HG03108 (cell line): ENCODE data around the gene ALKBH3.

ENCODE experiments used
- ATAC-seq: cut with Tn5 transposase; IDR thresholded peaks from one replicate; pipeline ENCODE4 v1.9.1; 2021; ENCODE audit warnings: moderate library complexity; ENCODE audit not compliant: unreplicated experiment

ALKBH3 gene

DNA sequence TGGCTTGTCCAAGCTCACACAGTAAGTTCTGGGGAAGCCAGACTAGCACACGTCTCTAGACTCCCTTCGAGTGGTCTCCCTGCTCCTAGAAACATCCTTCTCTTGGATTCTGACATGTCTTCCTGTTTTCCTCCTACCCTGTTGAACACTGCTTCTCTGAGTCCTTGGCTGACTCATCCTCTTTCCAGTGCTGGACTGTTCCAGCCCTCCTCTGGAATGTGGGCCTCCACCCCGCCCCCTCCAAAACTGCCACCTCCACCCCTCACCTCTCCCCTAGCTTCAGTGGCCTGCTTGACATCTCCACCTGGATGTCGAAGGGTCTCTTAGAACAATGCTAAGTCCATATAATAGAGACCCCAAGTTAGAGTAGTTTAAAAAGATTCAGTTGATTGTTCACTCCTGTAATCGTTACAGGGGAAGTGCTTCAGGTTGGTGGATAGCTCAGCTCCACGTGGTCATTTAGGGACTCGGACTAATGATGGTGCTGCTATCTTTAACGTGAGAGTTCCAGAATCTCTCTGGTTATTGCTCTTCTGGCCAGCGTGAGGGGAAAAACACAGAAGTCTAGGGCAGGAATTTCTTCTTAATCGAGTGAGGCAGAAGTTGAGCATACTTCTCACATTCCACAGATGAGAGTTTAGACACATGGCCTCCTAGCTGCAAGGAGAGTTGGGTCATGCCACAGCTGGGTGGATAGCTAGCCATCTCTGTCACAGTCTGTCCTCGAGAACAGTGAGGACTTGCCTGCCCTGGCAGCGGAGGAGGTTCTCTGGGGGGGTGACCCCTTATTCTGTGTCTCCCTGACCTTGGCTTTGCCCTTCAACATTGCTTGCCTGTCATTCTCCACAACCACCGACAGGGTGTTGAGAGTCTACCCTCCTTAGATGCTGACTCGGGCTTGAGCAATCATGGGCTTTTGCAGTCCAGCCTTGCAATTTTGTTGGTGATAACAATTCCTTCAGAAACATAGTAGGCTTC, 57.1 kb downstream of the ALKBH3 start:
- no peak for ATAC-seq

DNA sequence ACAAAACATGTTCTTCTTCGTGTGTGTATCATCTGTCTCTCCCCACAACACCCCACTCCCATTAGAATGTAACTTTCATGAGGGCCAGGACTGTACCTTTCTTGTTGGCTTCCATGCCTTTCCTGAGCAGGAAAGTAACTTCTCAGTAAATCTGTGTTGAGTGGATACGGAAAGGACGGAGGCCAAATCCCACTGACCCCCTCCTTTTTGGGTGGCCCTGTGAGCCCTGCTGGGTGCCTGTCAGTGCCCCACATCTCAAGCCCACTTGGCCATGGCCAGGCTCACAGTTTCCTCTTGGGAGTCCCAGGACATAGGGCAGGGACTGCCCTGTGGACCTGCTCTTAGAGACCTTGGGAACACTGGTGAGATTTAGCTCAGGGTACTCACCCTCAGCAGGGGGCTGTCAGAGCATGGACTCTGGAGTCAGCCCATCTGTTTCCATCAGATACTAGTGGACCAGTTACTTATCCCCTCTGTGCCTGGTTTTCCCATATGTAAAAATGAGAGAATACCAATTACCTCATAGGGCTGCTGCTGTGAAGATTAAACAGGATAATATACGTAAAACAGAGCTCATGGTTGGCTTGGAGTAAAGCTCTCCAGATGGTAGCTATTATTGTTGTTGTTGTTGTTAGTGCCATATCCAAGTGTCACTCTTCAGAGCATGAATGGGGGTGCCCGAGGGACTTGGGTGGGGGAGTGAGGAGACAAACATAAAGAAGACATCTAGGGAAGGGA, 60.8 kb downstream of the ALKBH3 start:
- no peak for ATAC-seq

DNA sequence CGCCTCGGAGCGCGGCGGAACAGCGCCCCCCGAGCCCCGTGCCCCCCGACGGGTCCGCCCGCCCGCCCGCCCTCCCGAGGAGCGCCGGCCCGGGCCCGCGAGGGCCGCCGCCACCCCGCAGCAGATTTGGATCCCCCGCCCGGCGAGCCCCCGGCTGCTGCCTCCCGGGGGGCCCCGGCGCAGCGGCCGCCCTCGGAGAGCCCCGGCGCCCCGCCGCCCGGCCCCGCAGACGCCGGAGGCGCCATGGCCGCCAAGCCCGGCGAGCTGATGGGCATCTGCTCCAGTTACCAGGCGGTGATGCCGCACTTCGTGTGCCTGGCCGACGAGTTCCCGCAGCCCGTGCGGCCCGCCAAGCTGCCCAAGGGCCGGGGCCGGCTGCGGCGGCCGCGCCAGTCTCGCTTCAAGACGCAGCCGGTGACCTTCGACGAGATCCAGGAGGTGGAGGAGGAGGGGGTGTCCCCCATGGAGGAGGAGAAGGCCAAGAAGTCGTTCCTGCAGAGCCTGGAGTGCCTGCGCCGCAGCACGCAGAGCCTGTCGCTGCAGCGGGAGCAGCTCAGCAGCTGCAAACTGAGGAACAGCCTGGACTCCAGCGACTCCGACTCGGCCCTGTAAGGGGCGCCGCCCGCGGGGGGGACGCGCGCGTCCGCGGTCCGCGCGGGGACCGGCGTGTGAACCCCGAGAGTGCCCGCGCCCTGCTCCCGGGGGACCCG, 62.2 kb downstream of the ALKBH3 start:
- no peak for ATAC-seq

DNA sequence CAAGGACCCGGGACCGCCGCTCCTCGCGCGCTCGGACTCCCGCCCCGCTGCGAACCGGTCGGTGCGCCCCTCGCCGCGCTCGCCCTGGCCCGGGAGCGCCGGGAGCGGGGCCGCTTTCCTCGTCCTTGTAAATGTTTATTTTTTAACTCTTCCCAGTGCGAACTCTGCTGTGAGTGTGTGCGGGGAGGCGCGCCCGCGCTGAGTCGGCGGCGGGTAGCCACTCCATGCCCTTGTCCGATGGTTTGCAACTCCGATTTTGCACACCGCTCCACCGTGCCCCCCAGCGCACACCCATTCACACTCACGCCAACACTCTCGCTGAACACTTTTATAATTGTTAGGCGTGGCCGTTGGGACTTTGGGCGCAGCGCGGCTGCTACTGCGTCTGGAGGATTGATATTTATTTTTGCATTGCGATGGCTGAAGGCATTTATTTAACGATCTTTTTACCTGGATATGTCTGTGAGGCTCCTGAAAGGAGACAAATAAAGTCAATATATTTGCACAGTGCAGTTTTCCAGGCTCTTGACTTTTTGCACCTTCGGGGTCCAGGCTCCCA, 62.8 kb downstream of the ALKBH3 start:
- ATAC-seq, result no peak

DNA sequence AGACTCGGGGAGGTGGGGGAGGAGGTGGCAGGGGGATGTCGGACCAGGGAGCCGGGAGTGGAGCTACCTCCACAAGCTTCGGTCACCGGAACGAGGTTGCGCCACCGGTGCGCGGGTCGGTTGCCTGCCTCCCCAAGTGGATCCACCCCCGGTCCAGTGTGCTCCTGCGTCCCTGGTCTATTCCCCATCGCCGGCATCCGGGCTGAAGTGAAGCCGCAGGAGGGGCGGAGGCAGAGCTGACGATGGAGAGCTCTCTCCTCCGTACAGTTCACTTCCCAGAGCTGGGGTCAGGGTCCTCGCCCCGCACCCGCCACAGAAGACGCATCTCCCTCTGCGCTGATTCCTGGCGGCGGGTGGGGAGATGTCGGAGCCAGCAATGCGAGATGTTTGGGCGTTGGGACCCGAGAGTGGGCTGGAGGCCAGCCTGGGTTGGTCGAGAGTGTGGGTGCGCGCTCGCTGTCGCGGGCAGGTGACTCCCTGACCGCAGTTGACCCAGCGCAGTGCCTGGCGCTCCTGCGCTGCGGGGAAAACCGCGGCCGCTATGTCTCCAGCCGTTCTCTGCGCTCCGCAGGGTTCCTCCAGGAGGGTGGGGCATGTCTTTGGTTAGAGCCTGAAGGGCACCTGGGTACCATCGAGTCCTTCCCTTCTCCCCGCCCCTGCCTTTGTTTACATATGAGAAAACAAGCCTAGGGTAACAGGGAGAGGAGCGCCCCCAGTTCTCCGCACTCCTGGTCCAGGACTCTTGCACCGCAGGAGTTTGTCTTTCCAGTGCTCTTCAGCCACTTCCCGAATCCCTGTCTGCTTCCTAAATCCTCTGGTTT, 63.5 kb downstream of the ALKBH3 start:
- ATAC-seq, result no peak

DNA sequence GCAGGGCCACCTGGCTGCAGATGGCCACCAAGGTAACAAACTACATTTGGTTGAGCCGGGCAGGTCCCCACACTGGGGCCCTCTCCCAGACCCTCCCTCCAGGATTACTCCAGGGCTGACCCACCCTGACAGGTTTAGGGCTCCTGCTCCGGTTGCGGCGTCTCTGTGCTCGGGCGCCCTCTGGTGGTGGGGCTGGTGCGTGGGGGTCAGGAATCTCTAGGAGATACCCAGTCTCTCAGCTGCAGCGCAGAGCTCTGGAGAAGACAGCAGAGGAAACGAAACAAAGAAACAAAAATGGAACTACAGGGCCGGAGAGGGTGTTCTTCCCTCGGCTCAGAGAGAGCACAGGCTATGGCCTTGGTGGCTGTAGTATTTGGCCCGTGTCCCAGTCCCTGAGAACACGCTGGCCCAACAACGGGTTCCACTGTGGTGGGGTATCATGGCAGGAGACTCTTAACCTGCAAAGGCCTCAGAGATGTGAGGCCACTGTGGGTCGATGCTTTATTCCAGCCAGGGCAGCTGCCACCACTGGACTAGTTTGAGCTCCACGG, 64.2 kb downstream of the ALKBH3 start:
- no peak for ATAC-seq

DNA sequence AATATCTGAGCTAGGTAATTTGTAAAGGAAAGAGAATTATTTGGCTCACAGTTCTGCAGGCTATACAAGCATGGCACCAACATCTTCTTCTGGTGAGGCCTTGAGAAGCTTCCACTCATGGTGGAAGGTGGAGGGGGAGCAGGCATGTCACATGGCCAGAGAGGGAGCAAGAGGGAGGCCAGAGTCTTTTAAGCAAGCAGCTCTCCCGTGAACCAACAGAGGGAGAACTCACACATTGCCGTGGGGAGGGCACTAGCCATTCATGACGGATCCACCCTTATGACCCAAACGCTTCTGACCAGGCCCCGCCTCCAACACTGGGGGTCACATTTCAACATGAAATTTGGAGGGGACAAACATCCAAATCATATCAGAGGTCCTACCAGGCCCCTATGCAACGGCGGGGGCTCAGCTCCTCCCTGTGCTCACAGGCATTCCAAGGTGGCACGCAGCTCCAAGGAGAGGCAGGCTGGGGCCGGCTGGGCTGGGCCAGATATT, 66.4 kb downstream of the ALKBH3 start:
- no peak for ATAC-seq

DNA sequence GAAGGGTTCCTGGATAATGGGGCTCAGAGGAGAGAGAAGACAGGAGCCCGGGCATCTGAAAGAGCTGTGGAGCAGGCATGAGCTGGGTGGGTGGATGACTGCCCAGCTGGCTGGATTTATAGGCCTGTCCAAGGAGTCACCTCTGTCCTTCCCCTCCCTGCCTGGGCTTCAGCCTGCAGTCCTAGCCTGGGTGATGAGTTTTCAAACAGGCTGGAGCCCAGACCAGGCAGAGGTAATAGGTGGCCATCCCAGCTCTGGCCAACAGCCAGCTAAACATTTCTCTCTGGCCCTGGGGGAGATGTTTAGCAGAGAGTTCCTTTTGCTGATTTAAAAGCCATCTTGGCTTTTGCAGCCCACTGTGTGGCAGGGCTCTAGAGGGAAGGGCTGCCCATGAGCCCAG, 67.2 kb downstream of the ALKBH3 start:
- ATAC-seq, result no peak

DNA sequence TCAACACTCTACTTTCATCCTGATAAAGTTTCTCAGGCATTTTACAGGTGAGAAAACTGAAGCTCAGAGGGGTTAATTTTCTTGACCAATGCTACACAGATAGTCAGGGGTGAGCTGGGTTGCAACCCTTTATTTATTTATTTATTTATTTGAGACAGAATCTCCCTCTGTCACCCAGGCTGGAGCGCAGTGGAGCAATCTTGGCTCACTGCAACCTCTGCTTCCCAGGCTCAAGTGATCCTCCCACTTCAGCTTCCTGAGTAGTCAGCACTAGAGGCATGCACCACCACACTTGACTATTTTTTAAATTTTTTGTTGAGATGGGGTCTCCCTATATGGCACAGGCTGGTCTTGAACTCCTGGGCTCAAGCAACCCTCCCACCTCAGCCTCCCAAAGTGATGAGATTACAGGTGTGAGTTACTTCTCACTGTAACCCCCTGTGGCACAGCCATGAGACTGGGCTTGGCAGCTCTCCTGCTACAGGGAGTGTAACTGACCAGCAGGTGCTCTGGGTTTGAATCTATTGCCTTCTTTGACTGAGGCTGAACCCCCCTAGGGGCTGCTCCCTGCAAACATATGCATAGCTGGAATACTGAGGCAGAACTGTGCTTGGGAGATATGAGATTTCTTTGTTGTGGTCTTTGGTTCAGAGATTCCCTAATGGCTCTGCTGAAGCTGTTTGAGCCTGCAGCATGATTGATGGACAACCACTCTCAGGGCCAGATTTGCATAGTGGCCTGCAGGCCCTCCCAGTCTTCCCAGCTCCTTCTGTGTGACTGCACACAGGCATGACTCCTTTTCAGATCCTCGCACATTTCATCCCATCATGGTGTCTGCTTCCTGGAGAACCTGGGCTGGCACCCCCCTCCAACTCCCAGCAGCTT, 68.0 kb downstream of the ALKBH3 start:
- no peak for ATAC-seq

DNA sequence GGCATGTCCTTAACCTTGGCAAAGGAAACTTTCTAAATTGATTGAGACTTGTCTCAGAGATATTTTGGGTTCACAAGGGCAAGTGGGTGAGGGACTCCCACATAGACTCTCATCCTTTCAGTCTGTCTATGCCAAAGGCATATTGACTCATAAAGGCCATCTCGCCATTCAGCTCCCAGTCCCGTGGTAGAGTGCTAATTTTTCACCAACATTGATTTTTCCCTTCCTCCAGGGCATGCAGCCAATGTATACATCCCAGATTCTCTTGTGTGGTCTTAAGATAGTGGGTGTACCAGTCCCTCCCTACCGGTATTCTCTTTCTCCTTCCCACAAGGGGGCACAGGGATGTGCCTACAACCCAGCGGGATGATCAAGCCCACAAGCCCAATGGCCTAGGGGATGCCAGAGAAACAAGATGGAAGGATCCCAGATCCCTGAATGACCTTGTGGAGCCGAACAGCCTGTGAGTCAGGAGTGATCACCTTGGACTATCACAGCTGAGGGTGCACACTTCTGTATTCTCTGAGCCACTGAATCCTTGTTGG, 69.8 kb downstream of the ALKBH3 start:
- no peak for ATAC-seq

DNA sequence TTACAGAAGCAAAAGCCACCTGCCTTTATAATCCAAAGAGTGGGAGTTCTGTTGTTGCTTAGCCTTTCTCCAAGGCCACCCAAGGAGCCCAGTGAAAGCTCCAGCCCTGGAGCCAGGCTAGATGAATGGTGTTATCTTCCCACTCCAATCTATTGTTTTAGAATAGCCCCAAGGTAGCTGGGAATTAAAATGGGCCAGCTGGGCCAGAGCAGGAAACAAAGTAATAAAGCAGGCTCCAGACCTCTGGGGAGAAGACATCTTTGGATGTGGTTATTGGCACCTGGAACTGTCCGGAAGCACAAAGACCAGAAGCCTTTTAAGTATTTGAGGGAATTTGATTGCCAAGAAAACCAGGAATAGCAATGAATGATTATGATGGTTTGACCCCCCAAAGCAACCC, 70.6 kb downstream of the ALKBH3 start:
- ATAC-seq, result no peak

DNA sequence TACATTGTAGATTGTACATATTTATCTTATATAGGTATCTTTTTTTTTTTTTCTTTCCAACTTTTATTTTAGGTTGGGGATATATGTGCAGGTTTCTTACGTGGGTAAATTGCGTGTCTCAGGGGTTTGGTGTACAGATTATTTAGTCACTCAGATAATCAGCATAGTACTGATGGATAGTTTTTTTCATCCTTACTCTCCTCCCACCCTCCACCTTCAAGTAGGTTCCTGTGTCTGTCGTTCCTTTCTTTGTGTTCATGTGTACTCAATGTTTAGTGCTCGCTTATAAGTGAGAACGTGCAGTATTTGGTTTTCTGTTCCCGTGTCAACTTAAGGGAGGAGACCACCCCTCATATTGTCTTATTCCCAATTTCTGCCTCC, 71.4 kb downstream of the ALKBH3 start:
- ATAC-seq, result no peak

DNA sequence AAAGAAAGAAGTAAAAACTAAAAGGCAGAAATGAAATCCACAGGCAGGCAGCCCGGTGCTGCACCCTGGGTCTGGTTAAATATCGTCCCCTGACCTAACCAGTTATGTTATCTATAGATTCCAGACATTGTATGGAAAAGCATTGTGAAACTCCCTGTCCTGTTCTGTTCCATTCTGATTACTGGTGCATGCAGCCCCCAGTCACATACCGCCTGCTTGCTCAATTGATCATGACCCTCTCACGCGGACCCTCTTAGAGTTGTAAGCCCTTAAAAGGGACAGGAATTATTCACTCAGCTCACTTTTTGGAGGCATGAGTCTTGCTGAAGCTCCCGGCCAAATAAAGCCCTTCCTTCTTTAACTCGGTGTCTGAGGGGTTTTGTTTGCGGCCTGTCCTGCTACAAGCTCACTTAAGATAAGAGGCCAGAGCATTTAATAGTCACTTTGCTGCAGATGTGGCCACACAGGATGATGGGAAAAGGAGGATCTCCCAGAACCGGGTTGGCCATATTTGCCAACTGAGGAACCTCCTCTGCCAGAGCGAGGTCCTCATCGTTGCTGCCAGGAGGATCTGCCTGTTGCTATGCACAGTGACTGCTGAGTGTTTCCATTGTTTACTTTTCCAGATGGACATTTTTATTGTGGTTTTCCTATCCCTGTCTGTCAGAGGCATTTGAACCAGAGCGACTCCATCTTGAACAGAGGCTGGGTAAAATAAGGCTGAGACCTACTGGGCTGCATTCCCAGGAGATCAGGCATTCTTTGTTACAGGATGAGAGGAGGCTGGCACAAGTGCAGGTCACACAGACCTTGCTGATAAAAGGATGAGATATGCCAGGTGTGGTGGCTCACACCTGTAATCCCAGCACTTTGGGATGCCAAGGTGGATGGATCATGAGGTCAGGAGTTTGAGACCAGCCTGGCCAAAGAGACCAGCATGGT, 72.0 kb downstream of the ALKBH3 start:
- ATAC-seq, result no peak

DNA sequence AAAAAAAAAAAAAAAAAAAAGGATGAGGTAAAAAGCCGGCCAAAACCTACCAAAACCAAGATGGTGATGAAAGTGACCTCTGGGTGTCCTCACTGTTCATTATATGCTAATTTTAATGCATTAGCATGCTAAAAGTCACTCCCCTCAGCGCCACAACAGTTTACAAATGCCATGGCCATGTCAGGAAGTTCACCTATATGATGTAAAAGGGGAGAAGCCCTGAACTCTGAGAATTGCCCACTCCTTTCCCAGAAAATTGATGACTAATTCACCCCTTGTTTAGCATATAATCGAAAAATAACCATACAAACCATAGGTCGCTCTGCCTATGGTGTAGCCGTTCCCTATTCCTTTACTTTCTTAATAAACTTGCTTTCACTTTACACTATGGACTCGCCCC, 72.9 kb downstream of the ALKBH3 start:
- ATAC-seq, result no peak

DNA sequence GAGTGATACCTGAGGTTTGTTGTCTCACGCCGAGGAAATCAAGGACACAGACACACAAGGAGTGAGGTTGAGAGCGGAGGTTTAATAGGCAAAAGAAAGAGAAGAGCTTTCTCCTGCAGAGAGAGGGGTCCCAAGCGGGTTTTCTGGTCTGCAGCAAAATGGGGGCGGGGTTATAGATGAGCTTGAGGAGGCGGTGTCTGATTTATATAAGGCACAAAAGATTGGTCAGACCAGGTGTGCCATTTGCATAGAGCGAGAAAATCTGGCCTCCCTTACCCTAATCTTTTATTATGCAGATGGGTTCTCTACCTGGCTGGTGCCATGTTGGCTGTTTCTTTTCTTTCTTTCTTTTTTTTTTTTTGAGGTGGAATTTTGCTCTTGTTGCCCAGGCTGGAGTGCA, 73.6 kb downstream of the ALKBH3 start:
- no peak for ATAC-seq

DNA sequence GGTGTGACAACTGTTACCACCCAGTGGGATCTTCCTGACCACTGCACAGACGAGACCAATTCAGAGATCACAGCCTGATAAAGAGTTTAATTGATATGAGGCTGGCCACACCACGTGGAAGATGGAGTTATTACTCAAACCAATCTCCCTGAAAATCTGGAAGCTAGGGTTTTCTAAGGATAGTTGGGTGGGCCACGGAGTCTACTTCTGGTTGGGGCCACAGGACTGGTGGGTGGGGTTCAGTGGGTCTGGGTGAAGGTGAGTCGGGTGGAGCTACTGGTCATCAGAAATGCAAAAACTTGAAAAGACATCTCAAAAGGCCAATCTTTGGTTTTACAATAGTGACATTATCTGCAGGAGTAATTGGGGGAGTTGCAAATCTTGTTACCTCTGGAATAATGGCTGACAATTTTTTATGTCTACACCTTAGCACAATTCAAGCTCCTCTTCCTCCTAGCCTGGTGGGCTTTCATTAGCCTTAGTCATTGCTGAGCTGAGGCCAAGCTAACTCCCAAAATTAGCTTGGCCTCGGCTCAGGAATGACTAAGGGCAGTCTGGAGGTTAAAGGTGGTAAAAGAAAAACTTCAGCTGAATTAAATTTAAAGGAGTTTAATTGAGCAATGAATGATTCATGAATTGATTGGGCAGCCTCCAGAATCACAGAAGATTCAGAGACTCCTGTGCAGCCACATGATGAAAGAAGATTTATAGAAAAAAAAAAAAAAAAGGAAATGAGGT, 74.9 kb downstream of the ALKBH3 start:
- no peak for ATAC-seq

DNA sequence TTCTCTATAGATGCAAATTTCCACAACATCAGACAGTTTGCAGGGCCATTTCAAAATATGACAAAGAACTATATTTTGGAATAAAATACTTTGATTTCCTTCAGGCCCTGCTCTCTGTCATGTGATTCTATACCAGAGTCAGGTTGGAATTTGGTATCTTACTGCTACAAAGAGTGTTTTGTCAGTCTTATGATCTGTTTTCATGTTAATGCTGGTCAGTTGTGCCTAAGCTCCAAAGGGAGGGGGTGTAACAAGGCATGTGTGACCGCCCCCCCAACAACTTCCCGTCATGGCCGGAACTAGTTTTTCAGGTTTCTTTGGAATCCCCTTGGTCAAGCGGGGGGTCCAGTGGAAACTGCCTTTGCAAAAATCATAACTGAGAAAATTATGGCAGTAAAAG, 76.9 kb downstream of the ALKBH3 start:
- no peak for ATAC-seq
